ENCODE results near the gene HSPB6. TPM values are rescaled to one million over a fixed set of nuclear protein-coding genes. Genes with fewer than 3 reads are reported as not detected.
A peak's percentile ranks its signal among the peaks of the same experiment; 100 is the strongest.

HSPB6 gene
- total RNA-seq, 1 donor from 2014 or later, result 0.49 TPM

DNA sequence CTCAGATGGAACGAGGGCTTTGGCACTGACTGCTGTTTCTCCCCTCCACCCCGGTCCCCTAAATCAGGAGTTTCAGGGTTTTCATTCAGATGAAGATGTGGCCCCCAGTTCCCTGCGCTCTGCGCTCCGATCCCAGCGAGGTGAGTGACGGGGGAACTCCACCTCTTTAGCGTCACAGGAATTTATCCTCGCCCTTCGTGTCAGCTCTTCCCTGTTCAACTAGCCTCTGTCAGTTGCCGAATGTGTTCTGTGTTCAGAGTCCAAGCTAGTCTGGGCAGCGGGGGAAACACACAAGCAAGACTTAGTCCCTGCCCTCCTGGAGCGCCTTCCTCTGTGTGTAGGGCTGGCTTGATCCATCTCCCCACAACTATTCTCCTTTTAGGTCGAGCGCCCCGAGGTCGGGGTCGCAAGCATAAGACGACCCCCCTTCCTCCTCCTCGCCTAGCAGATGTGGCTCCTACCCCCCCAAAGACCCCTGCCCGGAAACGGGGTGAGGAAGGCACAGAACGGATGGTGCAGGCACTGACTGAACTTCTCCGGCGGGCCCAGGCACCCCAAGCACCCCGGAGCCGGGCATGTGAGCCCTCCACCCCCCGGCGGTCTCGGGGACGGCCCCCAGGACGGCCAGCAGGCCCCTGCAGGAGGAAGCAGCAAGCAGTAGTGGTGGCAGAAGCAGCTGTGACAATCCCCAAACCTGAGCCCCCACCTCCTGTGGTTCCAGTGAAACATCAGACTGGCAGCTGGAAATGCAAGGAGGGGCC lies 37.2 kb downstream of the HSPB6 start:
- H3K27ac Mint-ChIP-seq (ENCODE audit: unreplicated experiment), result peak overlapping the region; percentile 64
- TF ChIP-seq, protein P1, sequence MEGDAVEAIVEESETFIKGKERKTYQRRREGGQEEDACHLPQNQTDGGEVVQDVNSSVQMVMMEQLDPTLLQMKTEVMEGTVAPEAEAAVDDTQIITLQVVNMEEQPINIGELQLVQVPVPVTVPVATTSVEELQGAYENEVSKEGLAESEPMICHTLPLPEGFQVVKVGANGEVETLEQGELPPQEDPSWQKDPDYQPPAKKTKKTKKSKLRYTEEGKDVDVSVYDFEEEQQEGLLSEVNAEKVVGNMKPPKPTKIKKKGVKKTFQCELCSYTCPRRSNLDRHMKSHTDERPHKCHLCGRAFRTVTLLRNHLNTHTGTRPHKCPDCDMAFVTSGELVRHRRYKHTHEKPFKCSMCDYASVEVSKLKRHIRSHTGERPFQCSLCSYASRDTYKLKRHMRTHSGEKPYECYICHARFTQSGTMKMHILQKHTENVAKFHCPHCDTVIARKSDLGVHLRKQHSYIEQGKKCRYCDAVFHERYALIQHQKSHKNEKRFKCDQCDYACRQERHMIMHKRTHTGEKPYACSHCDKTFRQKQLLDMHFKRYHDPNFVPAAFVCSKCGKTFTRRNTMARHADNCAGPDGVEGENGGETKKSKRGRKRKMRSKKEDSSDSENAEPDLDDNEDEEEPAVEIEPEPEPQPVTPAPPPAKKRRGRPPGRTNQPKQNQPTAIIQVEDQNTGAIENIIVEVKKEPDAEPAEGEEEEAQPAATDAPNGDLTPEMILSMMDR (IDR thresholded peaks at IDR 0.05; ENCODE audit: partially characterized antibody, unreplicated experiment), result no peak

GRCh38 chr19:35718345-35719041 lies 38.3 kb downstream of the HSPB6 start:
- peaks cover 4% of the 10 kb centered on the region for H3K36me3 Mint-ChIP-seq (ENCODE audit: unreplicated experiment)
- H3K9me3 Mint-ChIP-seq (ENCODE audit: unreplicated experiment), result peaks cover 9% of the 10 kb centered on the region
- TF ChIP-seq, protein P1 (IDR thresholded peaks at IDR 0.05; ENCODE audit: partially characterized antibody, unreplicated experiment), result no peak
- peak; percentile 56 for DNase-seq
- H3K4me1 Mint-ChIP-seq (ENCODE audit: low read depth, unreplicated experiment), result peaks cover 16% of the 10 kb centered on the region
- H3K27me3 Mint-ChIP-seq (ENCODE audit: unreplicated experiment), result peaks cover 12% of the 10 kb centered on the region
- H3K27ac Mint-ChIP-seq (ENCODE audit: unreplicated experiment), result peak overlapping the region; percentile 64
- H3K4me3 Mint-ChIP-seq (ENCODE audit: unreplicated experiment), result peak overlapping the region; percentile 90

More for the DNA sequence above, 37.2 kb downstream of the HSPB6 start:
- Mint-ChIP-seq H3K36me3 (ENCODE audit: unreplicated experiment) (peaks cover 4% of the 10 kb centered on the region), H3K4me3 (ENCODE audit: unreplicated experiment) (peak overlapping the region; percentile 90), H3K9me3 (ENCODE audit: unreplicated experiment) (peaks cover 12% of the 10 kb centered on the region), H3K4me1 (ENCODE audit: low read depth, unreplicated experiment) (peaks cover 11% of the 10 kb centered on the region), H3K27me3 (ENCODE audit: unreplicated experiment) (peaks cover 7% of the 10 kb centered on the region)
- no peak for DNase-seq

- Mint-ChIP-seq H3K4me1 (ENCODE audit: low read depth, unreplicated experiment) (peaks cover 16% of the 10 kb centered on the region), H3K27ac (ENCODE audit: unreplicated experiment) (peak within 1 kb of the TSS; percentile 83), H3K27me3 (ENCODE audit: unreplicated experiment) (peaks cover 12% of the 10 kb centered on the region), H3K4me3 (ENCODE audit: unreplicated experiment) (peak within 1 kb of the TSS; percentile 90), H3K36me3 (ENCODE audit: unreplicated experiment) (peaks cover 4% of the 10 kb centered on the region), H3K9me3 (ENCODE audit: unreplicated experiment) (peaks cover 8% of the 10 kb centered on the region)
- TF ChIP-seq, protein P1 (IDR thresholded peaks at IDR 0.05; ENCODE audit: partially characterized antibody, unreplicated experiment), result no peak
- peak; percentile 96 for DNase-seq
These were observed 39.0 kb downstream of the HSPB6 start, which contains the start of gene KMT2B for GRCh38 chr19:35717665-35718344. TSS of gene KMT2B (plus strand) at chr19:35718003. CDS start at chr19:35718019, 16 bp downstream.

- peaks cover 12% of the 10 kb centered on the region for H3K27me3 Mint-ChIP-seq (ENCODE audit: unreplicated experiment)
- H3K27ac Mint-ChIP-seq (ENCODE audit: unreplicated experiment), result peak overlapping the region; percentile 83
- peaks cover 4% of the 10 kb centered on the region for H3K36me3 Mint-ChIP-seq (ENCODE audit: unreplicated experiment)
- H3K4me3 Mint-ChIP-seq (ENCODE audit: unreplicated experiment), result peak overlapping the region; percentile 90
- H3K9me3 Mint-ChIP-seq (ENCODE audit: unreplicated experiment), result peaks cover 6% of the 10 kb centered on the region
- TF ChIP-seq, protein P1 (IDR thresholded peaks at IDR 0.05; ENCODE audit: partially characterized antibody, unreplicated experiment), result peak; percentile 72
- H3K4me1 Mint-ChIP-seq (ENCODE audit: low read depth, unreplicated experiment), result peaks cover 16% of the 10 kb centered on the region
- DNase-seq, result peak; percentile 89
These were observed 39.8 kb downstream of the HSPB6 start for GRCh38 chr19:35716801-35717664.

Measured in glutamatergic neuron (in vitro differentiated cells).